SU-DHL-6 (cell line): ENCODE measurements around the gene HOMEZ.

ENCODE experiments used
- EZH2phosphoT487 ChIP-seq: fragments of 200-600 bp; sonication (generic), shearing (Covaris generic); conservative IDR thresholded peaks from 2 replicates; pipeline ENCODE4 v1.6.1; 2018; ENCODE audit warnings: mild to moderate bottlenecking, antibody characterized with exemption, low read length, moderate library complexity, mixed read lengths
- TF ChIP-seq, protein P1 (sequence below): fragments of 200-600 bp; sonication (generic); IDR thresholded peaks from one replicate; pipeline ENCODE4 v1.5.1; 2017; ENCODE audit warnings: antibody characterized with exemption, mild to moderate bottlenecking, low read length, moderate library complexity; ENCODE audit not compliant: insufficient read depth, poor library complexity, severe bottlenecking

DNA sequence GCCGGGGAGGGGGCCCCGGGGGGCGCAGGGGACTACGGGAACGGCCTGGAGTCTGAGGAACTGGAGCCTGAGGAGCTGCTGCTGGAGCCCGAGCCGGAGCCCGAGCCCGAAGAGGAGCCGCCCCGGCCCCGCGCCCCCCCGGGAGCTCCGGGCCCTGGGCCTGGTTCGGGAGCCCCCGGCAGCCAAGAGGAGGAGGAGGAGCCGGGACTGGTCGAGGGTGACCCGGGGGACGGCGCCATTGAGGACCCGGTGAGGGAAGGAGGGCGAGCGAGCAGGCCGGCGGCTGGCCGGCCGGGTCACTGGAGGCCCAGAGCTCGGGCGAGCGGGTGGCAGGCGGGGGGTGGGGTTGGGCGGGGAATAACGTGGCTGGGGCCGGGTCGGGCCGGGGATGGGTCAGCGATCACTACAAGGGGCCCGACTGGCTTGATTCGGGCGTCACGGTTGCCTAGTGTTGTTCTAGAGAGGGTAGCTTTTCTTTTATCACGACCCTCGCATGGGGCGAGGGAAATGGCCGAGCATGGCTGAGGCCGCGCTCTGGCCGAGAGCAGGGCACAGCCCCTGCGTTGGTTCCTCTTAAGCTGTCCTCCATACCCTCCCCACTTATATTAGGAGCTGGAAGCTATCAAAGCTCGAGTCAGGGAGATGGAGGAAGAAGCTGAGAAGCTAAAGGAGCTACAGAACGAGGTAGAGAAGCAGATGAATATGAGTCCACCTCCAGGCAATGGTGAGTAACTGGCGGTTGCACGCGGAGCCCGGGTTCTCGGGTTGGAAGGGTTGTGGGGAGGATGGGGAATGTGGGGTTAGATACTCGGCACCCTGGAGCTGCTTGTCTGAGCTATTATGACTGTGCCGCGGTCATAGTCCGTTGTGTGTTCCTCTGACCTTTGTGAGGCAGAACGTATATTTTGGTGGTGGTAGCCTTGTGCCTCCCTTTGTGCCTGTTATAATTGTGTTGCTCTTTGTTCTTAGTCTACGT is 35.9 kb upstream of the HOMEZ start:
- TF ChIP-seq, protein P1, sequence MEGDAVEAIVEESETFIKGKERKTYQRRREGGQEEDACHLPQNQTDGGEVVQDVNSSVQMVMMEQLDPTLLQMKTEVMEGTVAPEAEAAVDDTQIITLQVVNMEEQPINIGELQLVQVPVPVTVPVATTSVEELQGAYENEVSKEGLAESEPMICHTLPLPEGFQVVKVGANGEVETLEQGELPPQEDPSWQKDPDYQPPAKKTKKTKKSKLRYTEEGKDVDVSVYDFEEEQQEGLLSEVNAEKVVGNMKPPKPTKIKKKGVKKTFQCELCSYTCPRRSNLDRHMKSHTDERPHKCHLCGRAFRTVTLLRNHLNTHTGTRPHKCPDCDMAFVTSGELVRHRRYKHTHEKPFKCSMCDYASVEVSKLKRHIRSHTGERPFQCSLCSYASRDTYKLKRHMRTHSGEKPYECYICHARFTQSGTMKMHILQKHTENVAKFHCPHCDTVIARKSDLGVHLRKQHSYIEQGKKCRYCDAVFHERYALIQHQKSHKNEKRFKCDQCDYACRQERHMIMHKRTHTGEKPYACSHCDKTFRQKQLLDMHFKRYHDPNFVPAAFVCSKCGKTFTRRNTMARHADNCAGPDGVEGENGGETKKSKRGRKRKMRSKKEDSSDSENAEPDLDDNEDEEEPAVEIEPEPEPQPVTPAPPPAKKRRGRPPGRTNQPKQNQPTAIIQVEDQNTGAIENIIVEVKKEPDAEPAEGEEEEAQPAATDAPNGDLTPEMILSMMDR = no peak
- TF ChIP-seq EZH2phosphoT487 = no peak
